ENCODE results near the gene HECA.
"Not testable (repeated sequence)": the region's sequence is repeated elsewhere in the genome, so short reads cannot be mapped to it uniquely, and the experiment has no call there.

Gene HECA

DNA sequence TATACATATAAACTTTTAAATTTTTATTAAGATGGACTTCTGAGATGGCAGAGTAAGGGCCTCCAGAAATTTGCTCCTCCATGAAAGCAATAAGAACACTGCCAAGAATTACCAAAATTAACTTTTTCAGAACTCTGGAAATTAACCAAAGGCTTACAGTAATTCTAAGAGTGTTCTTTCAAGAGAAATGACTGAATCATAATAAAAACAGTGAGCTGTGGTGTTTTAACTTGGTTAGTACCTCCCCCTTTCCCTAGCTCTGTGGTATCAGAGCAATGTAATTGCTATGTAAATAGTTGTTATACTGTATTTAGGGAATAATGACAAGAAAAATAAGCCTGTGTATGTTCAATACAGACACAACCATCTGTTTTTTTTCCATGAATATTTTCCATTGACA is 19.0 kb downstream of the HECA start:
- TF ChIP-seq ZNF274 (IDR thresholded peaks at IDR 0.05; ENCODE audit: low read depth, low read length), result no peak
- Histone ChIP-seq H3K9ac (ENCODE audit: insufficient read length, low read depth) (no peak overlapping the region), H3K36me3 (ENCODE audit: insufficient read depth, insufficient read length, low read length) (no peaks in the 10 kb centered on the region), H3K27me3 (ENCODE audit: insufficient read depth, insufficient read length) (no peaks in the 10 kb centered on the region), H3K4me1 (ENCODE audit: insufficient read depth, insufficient read length) (no peaks in the 10 kb centered on the region), H3K4me3 (ENCODE audit: insufficient read length, low read depth) (no peak overlapping the region), H3K9me3 (ENCODE audit: insufficient read depth, low read length) (no peaks in the 10 kb centered on the region)
- DNase-seq (ENCODE audit: low read depth, low spot score), result no peak

DNA sequence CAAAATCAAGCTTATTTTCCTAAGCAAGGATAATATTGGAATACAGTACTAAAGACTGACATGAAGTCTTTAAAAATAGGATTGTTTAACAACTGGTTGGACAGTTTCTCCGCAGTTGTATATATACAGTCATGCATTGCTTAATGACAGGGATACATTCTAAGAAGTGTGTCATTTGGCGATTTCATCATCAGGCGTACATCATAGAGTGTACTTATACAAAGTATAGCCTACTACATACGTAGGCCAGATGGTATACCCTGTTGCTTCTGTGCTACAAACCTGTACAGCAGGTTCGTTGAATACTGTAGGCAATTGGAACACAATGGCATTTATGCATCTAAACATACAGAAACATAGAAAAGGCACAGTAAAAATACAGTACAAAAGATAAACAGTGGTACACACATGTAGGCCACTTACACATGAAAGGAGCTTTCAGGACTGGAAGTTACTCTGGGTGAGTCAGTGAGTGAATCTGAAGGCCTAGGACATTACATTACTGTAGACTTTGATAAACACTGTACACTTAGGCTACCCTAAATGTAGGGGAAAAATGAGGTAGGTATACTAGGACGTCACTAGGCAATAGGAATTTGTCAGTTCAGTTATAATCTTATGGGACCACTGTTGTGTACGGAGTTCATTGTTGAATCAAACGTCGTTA is 20.1 kb downstream of the HECA start:
- no peak overlapping the region for H3K4me3 ChIP-seq (ENCODE audit: insufficient read length, low read depth)
- DNase-seq (ENCODE audit: low read depth, low spot score), result no peak
- no peaks in the 10 kb centered on the region for H3K9me3 ChIP-seq (ENCODE audit: insufficient read depth, low read length)
- H3K9ac ChIP-seq (ENCODE audit: insufficient read length, low read depth), result no peak overlapping the region
- H3K36me3 ChIP-seq (ENCODE audit: insufficient read depth, insufficient read length, low read length), result no peaks in the 10 kb centered on the region
- no peaks in the 10 kb centered on the region for H3K27me3 ChIP-seq (ENCODE audit: insufficient read depth, insufficient read length)
- TF ChIP-seq ZNF274 (IDR thresholded peaks at IDR 0.05; ENCODE audit: low read depth, low read length) (no peak), YY1 (IDR thresholded peaks at IDR 0.05; ENCODE audit: insufficient read depth, insufficient read length) (no peak), SUZ12 (IDR thresholded peaks at IDR 0.05; ENCODE audit: extremely low read depth, insufficient read depth, insufficient read length) (no peak)
- H3K4me1 ChIP-seq (ENCODE audit: insufficient read depth, insufficient read length), result no peaks in the 10 kb centered on the region

DNA sequence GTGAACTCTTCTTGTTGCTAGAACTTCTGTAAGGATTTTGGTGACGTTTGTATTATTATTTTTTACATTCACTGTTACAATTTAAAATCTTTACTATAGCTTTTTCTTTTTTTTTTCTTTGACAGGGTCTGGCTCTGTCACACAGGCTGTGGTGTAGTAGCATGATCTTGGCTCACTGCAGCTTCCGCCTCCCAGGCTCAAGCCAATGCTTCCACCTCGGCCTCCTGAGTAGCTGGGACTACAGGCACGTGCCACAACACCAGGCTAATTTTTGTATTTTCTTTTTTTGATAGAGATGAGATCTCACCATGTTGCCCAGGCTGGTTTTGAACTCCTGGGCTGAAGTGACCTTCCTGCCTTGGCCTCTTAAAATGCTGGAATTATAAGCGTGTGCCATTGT is 21.2 kb downstream of the HECA start:
- no peak for TF ChIP-seq ZNF274 (IDR thresholded peaks at IDR 0.05; ENCODE audit: low read depth, low read length)
- TF ChIP-seq YY1 (IDR thresholded peaks at IDR 0.05; ENCODE audit: insufficient read depth, insufficient read length), result no peak
- TF ChIP-seq SUZ12 (IDR thresholded peaks at IDR 0.05; ENCODE audit: extremely low read depth, insufficient read depth, insufficient read length), result no peak
- no peak overlapping the region for H3K4me3 ChIP-seq (ENCODE audit: insufficient read length, low read depth)
- no peaks in the 10 kb centered on the region for H3K27me3 ChIP-seq (ENCODE audit: insufficient read depth, insufficient read length)
- no peak for DNase-seq (ENCODE audit: low read depth, low spot score)
- no peak overlapping the region for H3K9ac ChIP-seq (ENCODE audit: insufficient read length, low read depth)
- no peaks in the 10 kb centered on the region for H3K4me1 ChIP-seq (ENCODE audit: insufficient read depth, insufficient read length)
- H3K36me3 ChIP-seq (ENCODE audit: insufficient read depth, insufficient read length, low read length), result no peaks in the 10 kb centered on the region
- no peaks in the 10 kb centered on the region for H3K9me3 ChIP-seq (ENCODE audit: insufficient read depth, low read length)

DNA sequence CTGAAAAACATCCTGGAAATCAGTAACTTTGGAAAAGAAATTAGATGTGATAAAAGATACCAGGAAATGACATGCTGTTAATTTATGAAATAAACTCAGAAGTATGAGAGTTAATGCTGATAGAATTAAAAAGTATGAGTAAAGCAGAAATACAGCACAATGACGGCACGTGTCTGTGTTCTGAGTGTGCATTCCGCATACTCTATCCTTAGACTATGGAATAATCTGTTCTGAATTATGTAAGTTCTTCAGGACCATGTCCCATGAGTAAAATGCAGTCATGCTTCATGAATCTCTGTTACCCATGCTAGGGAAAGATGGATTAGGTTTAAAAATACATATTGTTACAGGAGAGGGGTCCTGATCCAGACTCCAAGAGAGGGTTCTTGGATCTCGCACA is 21.7 kb downstream of the HECA start:
- TF ChIP-seq ZNF274 (IDR thresholded peaks at IDR 0.05; ENCODE audit: low read depth, low read length), result no peak
- no peak for TF ChIP-seq SUZ12 (IDR thresholded peaks at IDR 0.05; ENCODE audit: extremely low read depth, insufficient read depth, insufficient read length)
- no peak for TF ChIP-seq YY1 (IDR thresholded peaks at IDR 0.05; ENCODE audit: insufficient read depth, insufficient read length)
- Histone ChIP-seq H3K4me1 (ENCODE audit: insufficient read depth, insufficient read length) (no peaks in the 10 kb centered on the region), H3K27me3 (ENCODE audit: insufficient read depth, insufficient read length) (no peaks in the 10 kb centered on the region), H3K9ac (ENCODE audit: insufficient read length, low read depth) (no peak overlapping the region), H3K9me3 (ENCODE audit: insufficient read depth, low read length) (no peaks in the 10 kb centered on the region), H3K4me3 (ENCODE audit: insufficient read length, low read depth) (no peak overlapping the region), H3K36me3 (ENCODE audit: insufficient read depth, insufficient read length, low read length) (no peaks in the 10 kb centered on the region)
- no peak for DNase-seq (ENCODE audit: low read depth, low spot score)

DNA sequence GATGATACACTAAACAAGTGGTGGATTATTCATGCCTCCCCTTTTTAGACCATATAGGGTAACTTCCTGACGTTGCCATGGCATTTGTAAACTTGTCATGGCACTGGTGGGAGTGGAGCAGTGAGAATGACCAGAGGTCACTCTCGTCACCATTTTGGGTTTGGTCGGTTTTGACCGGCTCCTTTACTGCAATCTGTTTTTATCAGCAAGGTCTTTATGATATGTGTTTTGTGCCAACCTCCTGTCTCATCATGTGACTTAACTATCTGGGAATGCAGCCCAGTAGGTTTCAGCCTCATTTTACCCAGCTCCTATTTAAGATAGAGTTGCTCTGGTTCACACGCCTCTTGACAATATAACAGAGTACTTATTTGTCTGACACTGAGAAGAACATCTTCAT is 22.2 kb downstream of the HECA start:
- DNase-seq (ENCODE audit: low read depth, low spot score); H3K27me3 ChIP-seq (ENCODE audit: insufficient read depth, insufficient read length); H3K36me3 ChIP-seq (ENCODE audit: insufficient read depth, insufficient read length, low read length); H3K9me3 ChIP-seq (ENCODE audit: insufficient read depth, low read length); H3K4me1 ChIP-seq (ENCODE audit: insufficient read depth, insufficient read length); H3K9ac ChIP-seq (ENCODE audit: insufficient read length, low read depth); H3K4me3 ChIP-seq (ENCODE audit: insufficient read length, low read depth): not testable (repeated sequence)

DNA sequence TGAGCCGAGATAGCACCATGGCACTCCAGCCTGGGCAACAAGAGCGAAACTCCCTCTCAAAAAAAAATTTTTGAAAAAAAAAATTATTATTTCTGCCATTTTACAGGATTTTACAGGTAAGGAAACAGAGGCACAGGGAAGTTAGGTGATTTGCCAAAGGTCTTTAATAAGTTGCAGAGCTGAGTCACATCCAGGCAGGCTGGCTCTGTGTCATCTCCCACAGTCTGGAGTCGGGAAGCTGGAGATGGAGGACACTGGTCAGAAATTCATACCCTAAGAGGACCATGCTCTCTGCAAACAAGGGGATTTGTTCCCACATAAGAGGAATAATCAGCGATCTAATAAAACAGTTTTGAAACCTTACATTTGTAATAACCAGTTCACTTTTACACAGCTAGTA is 24.1 kb downstream of the HECA start:
- DNase-seq (ENCODE audit: low read depth, low spot score), result no peak
- Histone ChIP-seq H3K27me3 (ENCODE audit: insufficient read depth, insufficient read length) (no peaks in the 10 kb centered on the region), H3K4me3 (ENCODE audit: insufficient read length, low read depth) (no peak overlapping the region), H3K36me3 (ENCODE audit: insufficient read depth, insufficient read length, low read length) (no peaks in the 10 kb centered on the region), H3K9ac (ENCODE audit: insufficient read length, low read depth) (no peak overlapping the region), H3K9me3 (ENCODE audit: insufficient read depth, low read length) (no peaks in the 10 kb centered on the region), H3K4me1 (ENCODE audit: insufficient read depth, insufficient read length) (no peaks in the 10 kb centered on the region)
- TF ChIP-seq ZNF274 (IDR thresholded peaks at IDR 0.05; ENCODE audit: low read depth, low read length) (no peak), YY1 (IDR thresholded peaks at IDR 0.05; ENCODE audit: insufficient read depth, insufficient read length) (no peak), SUZ12 (IDR thresholded peaks at IDR 0.05; ENCODE audit: extremely low read depth, insufficient read depth, insufficient read length) (no peak)

DNA sequence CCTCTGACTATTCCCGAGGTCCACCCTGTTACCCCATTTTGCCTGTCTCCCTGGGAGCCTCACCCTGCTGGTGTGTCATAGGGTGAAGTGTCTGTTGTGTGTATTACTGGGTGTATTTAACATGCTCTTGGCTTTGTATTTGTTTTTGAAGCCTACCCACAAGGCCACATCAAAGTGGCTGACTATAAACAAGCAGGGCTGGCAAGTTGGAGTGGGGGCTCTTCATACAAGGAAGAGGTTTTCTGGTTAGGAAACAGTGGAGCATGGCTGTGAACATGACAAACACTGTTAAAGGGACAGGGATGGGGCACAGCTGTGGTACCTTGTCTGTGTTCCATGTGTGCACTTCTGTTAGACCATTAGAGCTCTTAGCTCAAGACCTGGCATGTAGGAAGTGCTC is 26.3 kb downstream of the HECA start:
- H3K4me3 ChIP-seq (ENCODE audit: insufficient read length, low read depth), result no peak overlapping the region
- no peak for DNase-seq (ENCODE audit: low read depth, low spot score)
- TF ChIP-seq YY1 (IDR thresholded peaks at IDR 0.05; ENCODE audit: insufficient read depth, insufficient read length), result no peak
- no peak for TF ChIP-seq ZNF274 (IDR thresholded peaks at IDR 0.05; ENCODE audit: low read depth, low read length)
- TF ChIP-seq SUZ12 (IDR thresholded peaks at IDR 0.05; ENCODE audit: extremely low read depth, insufficient read depth, insufficient read length), result no peak
- H3K36me3 ChIP-seq (ENCODE audit: insufficient read depth, insufficient read length, low read length), result peaks cover 1% of the 10 kb centered on the region
- H3K9me3 ChIP-seq (ENCODE audit: insufficient read depth, low read length), result no peaks in the 10 kb centered on the region
- no peak overlapping the region for H3K9ac ChIP-seq (ENCODE audit: insufficient read length, low read depth)
- H3K4me1 ChIP-seq (ENCODE audit: insufficient read depth, insufficient read length), result no peaks in the 10 kb centered on the region
- H3K27me3 ChIP-seq (ENCODE audit: insufficient read depth, insufficient read length), result no peaks in the 10 kb centered on the region

DNA sequence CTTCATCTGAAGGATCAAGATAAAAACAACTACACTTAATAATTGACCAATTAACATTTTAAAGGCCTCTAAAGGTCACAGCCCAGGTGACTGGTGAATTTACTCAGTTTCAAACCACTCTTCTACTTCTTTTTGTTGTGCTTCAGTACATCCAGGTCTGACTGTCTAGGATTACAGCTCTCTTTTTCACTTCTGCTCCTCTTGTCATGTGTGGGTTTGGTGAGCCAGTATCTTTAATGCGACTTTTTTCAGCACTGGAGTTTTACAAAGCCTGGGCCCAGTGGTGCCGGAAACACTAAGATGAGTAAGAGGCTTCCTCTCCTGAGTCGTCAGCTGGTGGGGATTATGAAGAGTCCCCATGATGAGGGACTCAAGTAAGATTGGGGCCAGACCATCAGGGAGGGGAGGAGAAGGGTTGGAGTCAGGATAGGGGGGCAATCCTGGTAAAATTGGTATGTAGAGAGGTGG is 27.0 kb downstream of the HECA start:
- no peak overlapping the region for H3K4me3 ChIP-seq (ENCODE audit: insufficient read length, low read depth)
- no peaks in the 10 kb centered on the region for H3K27me3 ChIP-seq (ENCODE audit: insufficient read depth, insufficient read length)
- no peaks in the 10 kb centered on the region for H3K4me1 ChIP-seq (ENCODE audit: insufficient read depth, insufficient read length)
- peaks cover 4% of the 10 kb centered on the region for H3K36me3 ChIP-seq (ENCODE audit: insufficient read depth, insufficient read length, low read length)
- TF ChIP-seq ZNF274 (IDR thresholded peaks at IDR 0.05; ENCODE audit: low read depth, low read length) (no peak), SUZ12 (IDR thresholded peaks at IDR 0.05; ENCODE audit: extremely low read depth, insufficient read depth, insufficient read length) (no peak), YY1 (IDR thresholded peaks at IDR 0.05; ENCODE audit: insufficient read depth, insufficient read length) (no peak)
- no peaks in the 10 kb centered on the region for H3K9me3 ChIP-seq (ENCODE audit: insufficient read depth, low read length)
- DNase-seq (ENCODE audit: low read depth, low spot score), result no peak
- no peak overlapping the region for H3K9ac ChIP-seq (ENCODE audit: insufficient read length, low read depth)

All from NT2/D1 (cell line).